CD4-positive, alpha-beta T cell (primary cell): Measurements from ENCODE around the gene ZNF425. TPM values are rescaled to one million over a fixed set of nuclear protein-coding genes. Genes with fewer than 3 reads are reported as not detected.

Experiments used
- ATAC-seq: fragments of 200-7000 bp; cut with Tn5 transposase; one replicate; pipeline ENCODE4 v1.10.0; 2022; ENCODE audit warnings: mild to moderate bottlenecking; ENCODE audit not compliant: poor library complexity
- CTCF ChIA-PET: fragments of 350-600 bp; sonication (Branson Sonifier 250); formaldehyde crosslinking; loops from one replicate; lab custom pipeline; 2021; ENCODE audit warnings: antibody characterized with exemption, inconsistent platforms; lab: Charles Lee
- POLR2A ChIA-PET: fragments of 350-600 bp; sonication (Branson Sonifier 250); formaldehyde crosslinking; loops from one replicate; lab custom pipeline; 2021; ENCODE audit warnings: antibody characterized with exemption, inconsistent platforms; lab: Charles Lee
- DNase-seq, 14 experiments: peaks; one replicate each; pipeline ENCODE4 v3.0.0-alpha.2; 2013 to 2020; ENCODE audit warnings: mixed read lengths in 2 of 14
- H3K27ac ChIP-seq, 2 donors: one replicate each; pipeline versions ENCODE4 v1.5.1 to v1.7.0; 2013; ENCODE audit warnings: low read length in 2 of 2, low read depth in 1 of 2, mild to moderate bottlenecking in 1 of 2
- H3K27me3 ChIP-seq, 2 experiments: 1 replicate in 1 of 2; 2 replicates in 1 of 2; pipeline versions ENCODE4 v1.6.1 to v1.7.0; 2013; ENCODE audit warnings: low read length in 2 of 2, control low read depth in 1 of 2, mild to moderate bottlenecking in 1 of 2, moderate library complexity in 1 of 2; ENCODE audit not compliant: insufficient read depth in 2 of 2, control insufficient read depth in 1 of 2
- H3K36me3 ChIP-seq: one replicate; pipeline ENCODE4 v1.6.1; 2013; ENCODE audit warnings: low read length, control low read depth; ENCODE audit not compliant: insufficient read depth
- H3K4me1 ChIP-seq: one replicate; pipeline ENCODE4 v1.6.1; 2013; ENCODE audit warnings: low read length, control low read depth; ENCODE audit not compliant: insufficient read depth
- H3K4me3 ChIP-seq: one replicate; pipeline ENCODE4 v1.5.1; 2013; ENCODE audit warnings: mild to moderate bottlenecking, low read length, moderate library complexity
- H3K9me3 ChIP-seq, 2 experiments: 1 replicate in 1 of 2; 2 replicates in 1 of 2; pipeline versions ENCODE4 v1.6.1 to v1.7.0; 2013; ENCODE audit warnings: low read length in 2 of 2, mild to moderate bottlenecking in 2 of 2, control low read depth in 1 of 2, moderate library complexity in 1 of 2; ENCODE audit not compliant: control insufficient read depth in 1 of 2, insufficient read depth in 1 of 2
- H3K27ac Mint-ChIP-seq: one replicate; pipeline ENCODE4 v1.8.0; 2020; ENCODE audit warnings: mixed read lengths
- H3K27me3 Mint-ChIP-seq: one replicate; pipeline ENCODE4 v1.8.0; 2021; ENCODE audit warnings: mixed read lengths
- H3K36me3 Mint-ChIP-seq: one replicate; pipeline ENCODE4 v1.8.0; 2021; ENCODE audit warnings: low read depth, mixed read lengths
- H3K4me1 Mint-ChIP-seq: one replicate; pipeline ENCODE4 v1.8.0; 2021; ENCODE audit warnings: low read depth, mixed read lengths
- H3K4me3 Mint-ChIP-seq: one replicate; pipeline ENCODE4 v1.8.0; 2020; ENCODE audit warnings: mild to moderate bottlenecking, mixed read lengths
- H3K9me3 Mint-ChIP-seq: one replicate; pipeline ENCODE4 v1.8.0; 2020; ENCODE audit warnings: mixed read lengths
- CTCF ChIP-seq: fragments of 200-600 bp; IDR thresholded peaks from one replicate; pipeline ENCODE4 v1.8.0; 2022; ENCODE audit warnings: antibody characterized with exemption, mild to moderate bottlenecking
- intact Hi-C, 2 experiments: fragments of 100-400 bp; cut with DNase I in 1 of 2; cut with micrococcal nuclease in 1 of 2; formaldehyde crosslinking; loops; one replicate each; pipeline versions ENCODE4 v1.15.1 to v1.9.0; 2023 to 2025; cut with DNase I, micrococcal nuclease
- total RNA-seq, 174 experiments: library from RNA in 2 of 174; stranded (reverse) in 2 of 174; gene quantifications; one replicate each; pipeline ENCODE4 v1.2.3 and lab custom pipeline; 2021 to 2026

The ZNF425 gene
- total RNA-seq, 2 experiments from 2014 or later = 0.22 to 0.39 TPM

DNA sequence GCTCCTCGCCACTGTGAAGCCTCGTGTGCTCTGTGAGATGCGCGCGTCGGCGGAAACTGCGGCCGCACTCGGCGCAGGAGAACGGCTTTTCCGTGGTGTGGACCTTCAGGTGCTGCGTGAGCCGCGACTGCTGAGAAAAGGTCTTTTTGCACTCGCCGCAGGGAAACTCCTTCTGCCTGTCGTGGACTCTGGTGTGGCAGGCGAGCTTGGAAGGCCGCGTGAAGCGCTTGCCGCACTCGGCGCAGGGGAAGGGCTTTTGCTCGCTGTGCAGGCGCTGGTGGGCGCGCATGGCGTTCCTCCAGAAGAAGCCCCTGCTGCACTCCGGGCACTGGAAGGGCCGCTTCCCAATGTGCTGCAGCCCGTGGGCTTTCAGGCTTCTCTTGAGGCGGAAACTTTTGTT lies 21.9 kb downstream of the ZNF425 start:
- ChIA-PET POLR2A (no interaction called here), CTCF (no interaction called here)
- no peaks in the 10 kb centered on the region for H3K27me3 ChIP-seq
- no peak overlapping the region for H3K4me3 Mint-ChIP-seq
- no peak for TF ChIP-seq CTCF
- DNase-seq (no peak), ATAC-seq (no peak)
- no peak overlapping the region for H3K27ac Mint-ChIP-seq
- H3K9me3 Mint-ChIP-seq = no peaks in the 10 kb centered on the region
- H3K27ac ChIP-seq = no peak overlapping the region
- H3K4me1 ChIP-seq = no peaks in the 10 kb centered on the region
- no peak overlapping the region for H3K4me3 ChIP-seq
- intact Hi-C loops = no loop called here
- H3K9me3 ChIP-seq = no peaks in the 10 kb centered on the region
- H3K27me3 Mint-ChIP-seq = no peaks in the 10 kb centered on the region
- H3K36me3 Mint-ChIP-seq = no peaks in the 10 kb centered on the region
- H3K36me3 ChIP-seq = no peaks in the 10 kb centered on the region
- no peaks in the 10 kb centered on the region for H3K4me1 Mint-ChIP-seq

GRCh38 chr7:149103424-149103823 lies 22.7 kb downstream of the ZNF425 start:
- H3K27ac ChIP-seq = no peak overlapping the region
- ATAC-seq (no peak), DNase-seq (no peak)
- no peaks in the 10 kb centered on the region for H3K36me3 Mint-ChIP-seq
- H3K9me3 ChIP-seq = no peaks in the 10 kb centered on the region
- no peaks in the 10 kb centered on the region for H3K27me3 ChIP-seq
- H3K4me3 Mint-ChIP-seq = no peak overlapping the region
- ChIA-PET CTCF (interaction anchor here (1.0 kb wide), 1 partner anchor 38 kb away, joined by 3 read pairs; no protein-coding TSS in a partner anchor), POLR2A (no interaction called here)
- H3K27me3 Mint-ChIP-seq = no peaks in the 10 kb centered on the region
- H3K36me3 ChIP-seq = no peaks in the 10 kb centered on the region
- no peaks in the 10 kb centered on the region for H3K4me1 Mint-ChIP-seq
- TF ChIP-seq CTCF = no peak
- H3K9me3 Mint-ChIP-seq = no peaks in the 10 kb centered on the region
- no peaks in the 10 kb centered on the region for H3K4me1 ChIP-seq
- H3K4me3 ChIP-seq = no peak overlapping the region
- H3K27ac Mint-ChIP-seq = no peak overlapping the region
- intact Hi-C loops = no loop called here

DNA sequence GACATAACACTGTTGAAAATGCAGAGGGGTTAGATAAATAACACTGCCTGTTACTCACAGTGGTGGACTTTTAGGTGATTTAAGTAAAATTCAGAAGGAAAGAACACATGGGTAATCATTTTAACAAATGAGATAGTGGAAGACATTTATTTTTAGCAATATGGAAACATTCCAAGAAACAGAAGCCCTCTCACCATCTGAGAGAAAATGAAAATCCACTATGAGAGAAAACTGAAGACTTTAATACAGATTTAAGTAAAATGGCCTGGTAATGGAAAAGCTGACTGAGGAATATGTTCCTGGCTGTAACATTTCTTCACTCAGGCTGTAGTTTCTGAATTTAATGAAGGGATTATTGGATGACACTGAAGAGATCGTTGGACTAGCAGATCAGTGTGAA lies 23.5 kb downstream of the ZNF425 start:
- no peak overlapping the region for H3K4me3 Mint-ChIP-seq
- DNase-seq (no peak), ATAC-seq (no peak)
- Histone ChIP-seq H3K36me3 (no peaks in the 10 kb centered on the region), H3K4me1 (no peaks in the 10 kb centered on the region), H3K27ac (no peak overlapping the region), H3K4me3 (no peak overlapping the region), H3K9me3 (no peaks in the 10 kb centered on the region), H3K27me3 (no peaks in the 10 kb centered on the region)
- intact Hi-C loops = no loop called here
- H3K27me3 Mint-ChIP-seq = no peaks in the 10 kb centered on the region
- no peaks in the 10 kb centered on the region for H3K4me1 Mint-ChIP-seq
- no peak overlapping the region for H3K27ac Mint-ChIP-seq
- H3K36me3 Mint-ChIP-seq = no peaks in the 10 kb centered on the region
- H3K9me3 Mint-ChIP-seq = no peaks in the 10 kb centered on the region
- POLR2A ChIA-PET = no interaction called here
- TF ChIP-seq CTCF = no peak
- CTCF ChIA-PET = no interaction called here
